Measurements from ENCODE around the gene ATG101.

- TF ChIP-seq POLR2A (IDR thresholded peaks at IDR 0.05): no peak
- TF ChIP-seq CTCF (IDR thresholded peaks at IDR 0.05): no peak
Measured at GRCh38 chr12:52066346-52067080, 3.3 kb upstream of the ATG101 start.
